ENCODE measurements around the gene TSC22D4.

TSC22D4 gene

DNA sequence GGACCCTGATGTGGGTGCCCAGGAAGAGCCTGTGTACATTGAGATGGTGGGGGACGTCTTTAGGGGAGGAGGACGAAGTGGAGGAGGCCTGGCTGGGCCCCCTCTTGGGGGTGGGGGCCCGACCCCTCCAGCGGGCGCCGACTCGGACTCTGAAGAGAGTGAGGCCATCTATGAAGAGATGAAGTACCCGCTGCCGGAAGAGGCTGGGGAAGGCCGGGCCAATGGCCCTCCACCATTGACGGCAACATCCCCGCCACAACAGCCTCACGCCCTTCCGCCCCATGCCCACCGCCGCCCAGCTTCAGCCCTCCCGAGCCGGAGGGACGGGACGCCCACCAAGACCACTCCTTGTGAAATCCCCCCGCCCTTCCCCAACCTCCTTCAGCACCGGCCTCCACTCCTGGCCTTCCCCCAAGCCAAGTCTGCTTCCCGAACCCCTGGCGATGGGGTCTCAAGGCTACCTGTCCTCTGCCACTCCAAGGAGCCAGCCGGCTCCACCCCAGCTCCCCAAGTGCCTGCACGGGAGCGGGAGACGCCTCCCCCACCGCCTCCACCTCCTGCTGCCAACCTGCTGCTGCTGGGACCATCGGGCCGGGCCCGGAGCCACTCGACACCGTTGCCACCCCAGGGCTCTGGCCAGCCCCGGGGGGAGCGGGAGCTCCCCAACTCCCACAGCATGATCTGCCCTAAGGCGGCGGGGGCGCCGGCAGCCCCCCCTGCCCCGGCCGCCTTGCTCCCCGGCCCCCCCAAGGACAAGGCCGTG, 9.5 kb upstream of the TSC22D4 start:
- Histone ChIP-seq H3K9me3 (ENCODE audit: low read depth, low read length) (no peaks in the 10 kb centered on the region), H3K36me3 (ENCODE audit: insufficient read depth, low read length) (no peaks in the 10 kb centered on the region), H3K27ac (no peak overlapping the region), H3K9ac (ENCODE audit: insufficient read length) (no peak overlapping the region), H3K4me3 (no peak overlapping the region)
- no peak for DNase-seq (ENCODE audit: low read depth, low spot score)
- TF ChIP-seq EZH2 (IDR thresholded peaks at IDR 0.05), result no peak
- no peak for TF ChIP-seq FOXP2 (optimal IDR thresholded peaks at IDR 0.05; ENCODE audit: control extremely low read depth, extremely low read length, insufficient read depth)
- TF ChIP-seq POLR2AphosphoS5 (IDR thresholded peaks at IDR 0.05; ENCODE audit: borderline replicate concordance, low read depth, low read length), result no peak

DNA sequence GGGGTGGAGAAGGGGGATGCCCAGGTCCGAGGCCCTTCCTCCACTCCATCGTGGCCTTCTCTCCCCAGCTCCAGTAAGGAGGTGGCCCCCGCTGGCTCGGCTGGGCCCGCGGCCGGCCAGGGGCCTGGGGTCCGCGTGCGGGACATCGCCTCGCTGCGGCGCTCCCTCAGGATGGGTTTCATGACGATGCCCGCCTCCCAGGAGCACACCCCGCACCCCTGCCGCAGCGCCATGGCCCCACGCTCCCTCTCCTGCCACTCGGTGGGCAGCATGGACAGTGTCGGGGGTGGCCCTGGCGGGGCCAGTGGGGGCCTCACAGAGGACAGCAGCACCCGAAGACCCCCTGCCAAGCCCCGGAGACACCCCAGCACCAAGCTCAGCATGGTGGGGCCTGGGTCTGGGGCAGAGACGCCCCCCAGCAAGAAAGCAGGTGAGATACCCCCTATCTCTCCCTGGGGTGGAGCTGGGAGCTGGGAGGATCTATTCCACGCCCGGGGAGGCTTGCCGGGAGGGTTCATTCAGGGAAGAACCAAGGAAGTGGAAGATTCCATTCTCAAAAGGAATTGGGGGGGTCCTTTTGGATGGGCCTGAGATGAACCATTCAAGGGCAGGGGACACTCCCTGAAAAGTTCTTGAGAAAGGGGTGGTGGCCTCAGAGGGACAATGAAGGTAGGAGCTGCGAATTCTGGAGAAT, 7.9 kb upstream of the TSC22D4 start:
- Histone ChIP-seq H3K9ac (ENCODE audit: insufficient read length) (no peak overlapping the region), H3K4me3 (no peak overlapping the region), H3K9me3 (ENCODE audit: low read depth, low read length) (no peaks in the 10 kb centered on the region), H3K36me3 (ENCODE audit: insufficient read depth, low read length) (no peaks in the 10 kb centered on the region), H3K27ac (no peak overlapping the region)
- no peak for TF ChIP-seq FOXP2 (optimal IDR thresholded peaks at IDR 0.05; ENCODE audit: control extremely low read depth, extremely low read length, insufficient read depth)
- no peak for TF ChIP-seq POLR2AphosphoS5 (IDR thresholded peaks at IDR 0.05; ENCODE audit: borderline replicate concordance, low read depth, low read length)
- DNase-seq (ENCODE audit: low read depth, low spot score), result no peak

GRCh38 chr7:100486111-100486636, 7.2 kb upstream of the TSC22D4 start:
- no peak for TF ChIP-seq FOXP2 (optimal IDR thresholded peaks at IDR 0.05; ENCODE audit: control extremely low read depth, extremely low read length, insufficient read depth)
- no peak for TF ChIP-seq POLR2AphosphoS5 (IDR thresholded peaks at IDR 0.05; ENCODE audit: borderline replicate concordance, low read depth, low read length)
- Histone ChIP-seq H3K9ac (ENCODE audit: insufficient read length) (no peak overlapping the region), H3K36me3 (ENCODE audit: insufficient read depth, low read length) (no peaks in the 10 kb centered on the region), H3K9me3 (ENCODE audit: low read depth, low read length) (no peaks in the 10 kb centered on the region), H3K27ac (no peak overlapping the region), H3K4me3 (no peak overlapping the region)
- no peak for DNase-seq (ENCODE audit: low read depth, low spot score)

GRCh38 chr7:100485471-100485876, 6.5 kb upstream of the TSC22D4 start:
- Histone ChIP-seq H3K9ac (ENCODE audit: insufficient read length) (no peak overlapping the region), H3K4me3 (no peak overlapping the region), H3K9me3 (ENCODE audit: low read depth, low read length) (no peaks in the 10 kb centered on the region), H3K36me3 (ENCODE audit: insufficient read depth, low read length) (no peaks in the 10 kb centered on the region), H3K27ac (no peak overlapping the region)
- TF ChIP-seq POLR2AphosphoS5 (IDR thresholded peaks at IDR 0.05; ENCODE audit: borderline replicate concordance, low read depth, low read length) (no peak), FOXP2 (optimal IDR thresholded peaks at IDR 0.05; ENCODE audit: control extremely low read depth, extremely low read length, insufficient read depth) (no peak), EZH2 (IDR thresholded peaks at IDR 0.05) (no peak)
- DNase-seq (ENCODE audit: low read depth, low spot score), result no peak

DNA sequence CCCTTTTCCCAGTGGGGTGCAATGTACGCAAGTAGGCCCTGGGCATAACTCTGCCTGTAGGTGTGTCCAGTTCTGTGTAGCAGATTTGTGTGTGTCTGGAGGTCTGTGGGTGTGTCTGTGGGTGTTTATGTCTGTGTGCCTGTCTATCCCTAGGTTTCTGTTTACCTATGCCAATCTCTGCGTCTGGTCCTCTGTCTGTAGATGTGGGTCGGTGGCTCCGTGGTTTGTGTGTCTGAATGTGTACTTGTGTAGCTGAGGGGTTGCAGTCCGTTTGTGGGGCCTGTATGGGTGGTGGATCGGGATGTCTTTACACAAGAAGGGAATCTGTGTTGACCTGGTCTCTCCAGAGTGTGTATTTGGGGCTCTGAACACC, 5.6 kb upstream of the TSC22D4 start:
- DNase-seq (ENCODE audit: low read depth, low spot score), result no peak
- no peak overlapping the region for H3K27ac ChIP-seq
- peak overlapping the region; percentile 79 for H3K4me3 ChIP-seq
- H3K36me3 ChIP-seq (ENCODE audit: insufficient read depth, low read length), result no peaks in the 10 kb centered on the region
- TF ChIP-seq FOXP2 (optimal IDR thresholded peaks at IDR 0.05; ENCODE audit: control extremely low read depth, extremely low read length, insufficient read depth), result no peak
- TF ChIP-seq EZH2 (IDR thresholded peaks at IDR 0.05), result no peak
- no peak for TF ChIP-seq POLR2AphosphoS5 (IDR thresholded peaks at IDR 0.05; ENCODE audit: borderline replicate concordance, low read depth, low read length)
- H3K9me3 ChIP-seq (ENCODE audit: low read depth, low read length), result no peaks in the 10 kb centered on the region
- H3K9ac ChIP-seq (ENCODE audit: insufficient read length), result no peak overlapping the region

DNA sequence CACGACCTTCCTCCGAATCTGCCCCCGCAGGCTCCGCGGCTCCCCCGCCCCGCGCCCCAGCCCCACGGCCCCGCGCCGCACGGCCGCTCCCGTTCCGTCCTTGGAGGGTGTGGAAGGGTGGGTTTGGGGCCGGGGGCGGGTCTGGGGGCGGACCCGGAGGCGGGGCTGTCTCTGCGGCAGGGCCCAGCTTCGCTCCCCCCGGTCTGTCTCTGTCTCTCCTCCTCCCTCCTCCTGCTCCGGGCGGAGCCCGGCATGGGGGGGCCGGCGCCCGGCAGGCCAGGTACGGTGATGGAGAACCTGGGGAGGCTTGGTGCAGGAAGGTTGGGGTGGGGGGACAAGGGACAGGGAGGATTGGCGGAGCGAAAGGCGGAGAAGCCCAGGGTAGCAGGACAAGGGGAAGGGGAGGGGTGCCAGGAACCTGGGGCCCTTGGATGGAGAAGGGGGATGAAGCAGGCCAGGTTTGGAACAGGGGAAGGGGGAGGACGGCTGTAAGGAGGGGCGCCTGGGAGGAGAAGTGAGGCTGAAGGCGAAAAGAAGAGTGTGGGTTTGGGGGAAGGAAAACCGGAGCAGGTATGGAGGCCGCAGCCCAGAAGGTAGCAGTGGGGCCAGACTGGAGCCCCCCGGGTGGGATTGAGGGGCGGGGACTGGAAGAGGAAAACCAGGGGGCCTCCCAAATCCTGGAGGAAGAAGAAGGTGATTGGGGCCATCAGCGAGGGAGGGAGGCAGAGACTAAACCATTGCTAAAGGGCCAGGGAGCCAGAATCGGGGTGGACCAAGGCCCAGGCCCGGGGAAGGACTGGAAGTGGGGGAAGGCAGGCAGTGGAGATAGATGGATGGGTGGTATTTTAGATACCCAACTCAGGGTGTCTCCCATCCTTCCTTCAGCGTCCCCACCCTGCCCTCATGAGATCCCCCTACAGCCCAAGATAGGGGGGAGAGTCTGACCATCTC, 5.0 kb upstream of the TSC22D4 start, which contains the start of gene NYAP1:
TSS of gene NYAP1 (plus strand) at position 206 of the 951 bp plus-strand sequence. CDS start 1,385 bp downstream, outside the sequence.
- H3K27ac ChIP-seq, result no peak within 1 kb of the TSS
- H3K36me3 ChIP-seq (ENCODE audit: insufficient read depth, low read length), result no peaks in the 10 kb centered on the region
- peak within 1 kb of the TSS; percentile 79 for H3K4me3 ChIP-seq
- TF ChIP-seq FOXP2 (optimal IDR thresholded peaks at IDR 0.05; ENCODE audit: control extremely low read depth, extremely low read length, insufficient read depth), result no peak
- no peak for TF ChIP-seq EZH2 (IDR thresholded peaks at IDR 0.05)
- no peak for TF ChIP-seq POLR2AphosphoS5 (IDR thresholded peaks at IDR 0.05; ENCODE audit: borderline replicate concordance, low read depth, low read length)
- H3K9me3 ChIP-seq (ENCODE audit: low read depth, low read length), result no peaks in the 10 kb centered on the region
- H3K9ac ChIP-seq (ENCODE audit: insufficient read length), result peak within 1 kb of the TSS; percentile 59
- DNase-seq (ENCODE audit: low read depth, low spot score), result no peak

DNA sequence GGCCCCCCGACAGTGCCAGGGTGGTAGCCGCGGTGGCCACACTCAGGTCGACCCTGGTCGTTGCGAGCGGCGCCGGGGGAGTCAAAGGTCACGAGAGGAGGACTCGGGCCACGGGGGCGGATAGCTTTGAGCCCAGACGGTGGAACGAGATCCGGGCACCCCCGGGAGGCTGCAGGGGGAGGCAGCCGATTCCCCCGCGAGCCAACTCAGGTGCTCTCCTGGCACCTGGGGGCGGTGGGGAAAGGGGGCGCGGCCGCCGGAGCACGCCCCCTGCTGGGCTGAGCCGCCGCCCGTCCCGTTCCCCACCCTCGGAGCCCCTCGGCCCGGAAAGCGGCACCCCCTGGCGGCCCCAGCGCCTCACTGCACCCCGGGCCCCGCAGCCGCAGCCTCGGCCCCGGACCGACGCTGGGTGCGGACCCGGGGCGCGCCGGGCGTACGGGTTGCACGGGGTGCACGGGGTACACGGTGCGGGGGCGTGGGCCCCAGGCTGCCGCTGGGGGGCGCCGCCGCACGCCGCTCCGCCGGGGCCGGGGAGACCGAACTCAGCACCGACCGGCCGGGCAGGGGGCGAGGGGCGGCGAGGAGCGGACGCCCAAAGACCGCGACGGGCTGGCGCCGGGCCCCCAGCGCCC, 4.2 kb upstream of the TSC22D4 start:
- no peak overlapping the region for H3K27ac ChIP-seq
- H3K36me3 ChIP-seq (ENCODE audit: insufficient read depth, low read length), result no peaks in the 10 kb centered on the region
- no peak for TF ChIP-seq EZH2 (IDR thresholded peaks at IDR 0.05)
- TF ChIP-seq POLR2AphosphoS5 (IDR thresholded peaks at IDR 0.05; ENCODE audit: borderline replicate concordance, low read depth, low read length), result no peak
- no peak for TF ChIP-seq FOXP2 (optimal IDR thresholded peaks at IDR 0.05; ENCODE audit: control extremely low read depth, extremely low read length, insufficient read depth)
- H3K9ac ChIP-seq (ENCODE audit: insufficient read length), result peak overlapping the region; percentile 41
- no peak for DNase-seq (ENCODE audit: low read depth, low spot score)
- H3K4me3 ChIP-seq, result peak overlapping the region; percentile 79
- H3K9me3 ChIP-seq (ENCODE audit: low read depth, low read length), result no peaks in the 10 kb centered on the region
